Astrocyte (in vitro differentiated cells and primary cell): Measurements from ENCODE around the gene ITGBL1.

Source experiments
- CTCF ChIP-seq: IDR thresholded peaks from 2 replicates; pipeline ENCODE4 v1.5.1; 2011; ENCODE audit warnings: low read depth, mild to moderate bottlenecking, inconsistent platforms, low read length, moderate library complexity; ENCODE audit not compliant: insufficient read depth
- EZH2 ChIP-seq: IDR thresholded peaks from 2 replicates; pipeline ENCODE4 v1.6.1; 2012; ENCODE audit warnings: mild to moderate bottlenecking, low read length, inconsistent platforms; ENCODE audit not compliant: insufficient read depth

- no peak for TF ChIP-seq CTCF
- no peak for TF ChIP-seq EZH2
These were observed 18.0 kb upstream of the ITGBL1 start for GRCh38 chr13:101434486-101434885.
